Astrocyte of the spinal cord (primary cell): ENCODE data around the gene MACROH2A1.
A peak's percentile ranks its signal among the peaks of the same experiment; 100 is the strongest.

Source experiments
- DNase-seq: peaks from one replicate; pipeline ENCODE4 v3.0.0; 2011; ENCODE audit warnings: low read depth, low spot score
- H3K4me3 ChIP-seq: 2 replicates; pipeline ENCODE4 v1.5.1; 2011; ENCODE audit warnings: low read depth, mild to moderate bottlenecking, low read length, moderate library complexity
- CTCF ChIP-seq: IDR thresholded peaks from 2 replicates; pipeline ENCODE4 v1.5.1; 2012; ENCODE audit warnings: low read depth, mild to moderate bottlenecking, low read length, inconsistent platforms
- in situ Hi-C: cut with HindIII; loops from 2 replicates; pipeline ENCODE4 v1.10.0; 2017; ENCODE audit warnings: low sequenced_read_pairs

The MACROH2A1 gene

GRCh38 chr5:135429301-135430134 is 30.5 kb upstream of the MACROH2A1 start:
- H3K4me3 ChIP-seq: no peak overlapping the region
- in situ Hi-C loops: no loop called here
- no peak for DNase-seq
- no peak for TF ChIP-seq CTCF

- TF ChIP-seq CTCF: no peak
- no peak overlapping the region for H3K4me3 ChIP-seq
- no peak for DNase-seq
- in situ Hi-C loops: no loop called here
Observed at GRCh38 chr5:135428586-135428985, 29.6 kb upstream of the MACROH2A1 start.

DNA sequence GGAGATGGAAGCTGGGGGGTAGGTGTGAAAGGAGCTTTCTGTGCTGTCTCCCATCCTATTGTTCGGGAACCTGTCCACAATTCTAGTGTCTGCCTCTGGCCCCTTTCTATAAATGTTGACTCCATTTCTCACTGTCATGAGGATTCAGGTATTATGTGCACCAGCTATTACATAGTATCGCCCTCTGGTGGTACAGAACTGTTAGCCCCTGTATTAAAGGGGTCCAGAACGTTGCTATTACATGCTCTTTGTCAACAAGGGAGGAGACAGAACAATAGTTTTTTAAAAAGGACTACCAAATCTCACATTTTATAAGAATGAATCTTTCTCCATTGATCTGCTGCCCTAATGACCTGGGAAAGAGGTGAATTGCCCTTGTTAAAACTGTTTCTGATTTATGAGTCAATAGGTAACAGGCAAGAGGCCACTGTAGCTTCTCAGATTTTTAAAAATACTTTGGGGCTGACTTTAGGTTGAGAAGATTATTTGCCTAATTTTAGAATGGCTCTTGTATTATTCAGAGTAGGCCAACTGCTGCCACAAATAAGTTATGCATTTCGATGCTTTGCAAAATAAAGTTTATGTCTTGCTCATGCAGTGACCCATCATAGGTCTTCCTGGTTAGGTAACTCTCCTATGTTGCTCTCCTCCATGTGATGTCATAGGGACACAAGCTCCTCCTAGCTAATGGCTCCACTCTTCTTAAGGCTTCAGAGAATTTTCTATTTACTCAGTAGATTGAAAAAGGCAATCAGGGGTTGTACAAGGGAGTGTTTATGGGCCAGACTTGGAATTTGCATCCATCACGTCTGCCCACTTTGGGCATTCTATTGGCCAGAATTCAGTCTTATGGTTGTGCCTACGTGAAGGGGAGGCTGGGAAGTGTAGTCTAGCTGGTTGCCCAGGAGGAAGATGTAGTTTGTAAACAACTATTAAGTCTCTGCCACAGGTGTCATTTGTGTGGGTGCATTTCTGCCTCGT is 27.4 kb upstream of the MACROH2A1 start:
- H3K4me3 ChIP-seq: no peak overlapping the region
- in situ Hi-C loops: no loop called here
- TF ChIP-seq CTCF: peak; percentile 85
- peak; percentile 47 for DNase-seq

GRCh38 chr5:135425641-135426040 is 26.6 kb upstream of the MACROH2A1 start:
- no peak for DNase-seq
- TF ChIP-seq CTCF: no peak
- no peak overlapping the region for H3K4me3 ChIP-seq
- in situ Hi-C loops: no loop called here

DNA sequence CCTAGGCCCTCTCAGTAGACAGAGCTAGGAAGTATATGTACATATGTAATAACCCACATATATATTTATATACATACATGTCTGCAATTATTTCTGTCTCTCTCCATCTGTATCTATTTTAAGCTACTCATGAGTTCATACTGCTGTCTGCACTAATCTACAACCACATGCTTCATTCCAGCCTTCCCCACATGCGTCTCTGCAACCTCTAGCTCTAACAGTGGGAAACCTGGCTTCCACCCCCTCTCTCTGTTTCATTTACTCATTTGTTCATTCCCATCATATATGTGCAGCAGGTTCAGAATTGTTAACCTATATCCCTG is 24.8 kb upstream of the MACROH2A1 start:
- in situ Hi-C loops: no loop called here
- no peak overlapping the region for H3K4me3 ChIP-seq
- no peak for TF ChIP-seq CTCF
- DNase-seq: no peak

GRCh38 chr5:135423146-135423845 is 24.3 kb upstream of the MACROH2A1 start:
- TF ChIP-seq CTCF: no peak
- no peak overlapping the region for H3K4me3 ChIP-seq
- in situ Hi-C loops: no loop called here
- no peak for DNase-seq
